GF-D8 (cell line): ENCODE data around the gene SELENOI.

Source experiments
- DNase-seq: peaks from one replicate; lab custom pipeline; 2025; lab: John Stamatoyannopoulos, UW

Gene SELENOI

GRCh38 chr2:26412091-26412673, 66.2 kb downstream of the SELENOI start:
- DNase-seq, result peak; percentile 57

DNA sequence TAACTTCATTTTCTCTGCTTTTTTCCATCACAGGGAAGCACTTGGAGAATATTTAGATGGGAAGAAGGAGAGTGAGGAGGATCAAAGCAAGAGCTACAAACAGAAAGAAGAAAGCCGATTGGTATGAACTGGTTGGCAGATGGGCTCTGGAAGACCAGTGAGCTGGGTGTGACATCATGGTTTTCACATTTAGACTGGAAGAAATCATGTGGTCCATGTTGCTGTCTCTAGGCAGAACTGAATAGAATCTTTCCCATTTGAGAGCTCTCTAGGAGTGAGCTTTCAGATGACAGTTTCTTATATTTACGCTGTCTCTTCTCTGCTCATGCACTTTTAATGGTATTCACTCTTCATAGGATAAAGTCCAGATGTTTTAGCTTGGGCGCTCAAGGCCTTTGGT, 68.4 kb downstream of the SELENOI start:
- no peak for DNase-seq

DNA sequence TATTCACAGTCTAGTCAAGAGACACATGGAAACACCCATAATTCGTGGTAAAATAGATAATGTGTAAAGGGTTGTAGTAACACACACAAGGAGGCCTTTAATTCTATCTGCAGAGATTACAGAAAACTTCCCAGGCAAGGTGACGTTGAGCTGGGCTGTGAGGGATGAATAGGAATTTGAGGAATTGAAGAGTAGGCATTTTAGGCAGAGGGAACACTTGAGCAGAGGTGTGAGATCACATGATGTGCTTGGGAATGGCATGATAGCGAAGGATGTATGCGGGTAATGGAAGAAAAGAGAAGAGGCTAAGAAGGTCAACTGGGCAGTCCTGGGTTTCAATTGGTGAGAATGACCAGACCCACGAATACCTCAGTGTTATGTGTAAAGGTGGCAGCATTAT, 76.0 kb downstream of the SELENOI start:
- DNase-seq, result no peak

DNA sequence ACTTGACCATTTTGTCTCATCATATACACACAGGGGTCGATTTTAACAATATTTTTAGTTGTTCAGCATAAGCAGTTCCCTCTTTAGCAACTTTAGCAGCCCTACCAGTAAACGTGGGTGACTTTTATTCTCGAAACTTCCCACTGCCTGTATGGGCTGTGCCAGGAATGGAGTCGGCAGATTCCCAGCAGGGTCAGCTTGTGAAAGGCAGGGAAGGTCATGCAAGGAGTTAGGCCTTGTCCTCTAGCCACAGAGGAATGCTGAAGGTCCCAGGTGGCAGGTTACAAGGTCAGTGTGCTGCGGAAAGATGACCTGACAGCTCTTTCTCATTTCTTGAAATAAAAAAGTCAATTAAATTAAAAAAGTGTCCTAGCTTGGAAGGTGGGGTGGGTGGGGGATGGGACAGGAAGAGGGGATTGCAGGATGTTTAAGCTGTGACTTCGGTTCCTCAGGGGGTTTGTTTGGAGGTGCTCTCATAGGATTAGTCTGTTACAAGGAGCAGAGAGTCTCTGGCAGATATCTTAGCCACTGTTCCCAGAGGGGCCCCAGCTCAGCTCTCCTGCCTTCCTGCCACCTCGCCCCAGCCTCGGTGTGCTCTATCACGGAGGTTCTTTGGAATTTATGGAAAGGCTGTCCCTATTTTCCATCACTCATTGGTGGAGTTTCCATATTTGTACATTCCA, 77.1 kb downstream of the SELENOI start:
- DNase-seq, result no peak

DNA sequence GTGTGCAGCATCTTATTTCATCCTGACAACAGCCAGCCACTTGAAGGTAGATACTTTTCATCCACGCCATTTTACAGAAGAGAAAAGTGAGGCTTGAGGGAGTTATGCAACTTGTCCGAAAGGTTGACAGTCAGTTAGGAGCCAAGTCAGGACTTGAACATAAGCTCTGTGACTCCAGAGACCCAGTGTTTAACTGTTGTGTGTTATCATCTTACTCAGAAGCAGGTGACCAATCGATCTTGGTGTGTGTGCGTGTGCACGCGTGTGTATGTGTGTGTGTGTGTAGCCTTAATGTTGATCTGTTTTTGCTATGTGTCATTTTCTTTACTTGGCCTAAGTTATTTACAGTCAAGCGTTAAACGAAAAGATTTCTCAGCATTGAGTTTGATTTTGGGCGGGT, 77.8 kb downstream of the SELENOI start:
- DNase-seq, result no peak

GRCh38 chr2:26424221-26424620, 78.3 kb downstream of the SELENOI start:
- DNase-seq, result no peak

GRCh38 chr2:26428846-26429245, 82.9 kb downstream of the SELENOI start:
- no peak for DNase-seq

GRCh38 chr2:26429779-26430578, 84.0 kb downstream of the SELENOI start:
- DNase-seq, result no peak

DNA sequence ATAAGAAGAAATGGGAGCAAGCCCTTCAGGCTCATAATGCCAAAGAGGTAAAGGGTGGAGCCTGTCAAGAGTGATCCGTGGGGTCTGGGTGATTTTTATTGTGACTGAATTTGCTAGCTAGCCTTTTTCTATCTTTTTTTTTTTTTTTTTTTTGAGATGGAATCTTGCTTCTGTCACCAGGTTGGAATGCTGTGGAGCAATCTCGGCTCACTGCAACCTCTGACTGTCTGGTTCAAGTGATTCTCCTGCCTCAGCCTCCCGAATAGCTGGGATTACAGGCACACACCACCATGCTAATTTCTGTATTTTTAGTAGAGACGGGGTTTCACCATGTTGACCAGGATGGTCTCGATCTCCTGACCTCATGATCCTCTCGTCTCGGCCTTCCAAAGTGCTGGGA, 84.9 kb downstream of the SELENOI start:
- DNase-seq, result no peak

- DNase-seq, result no peak
These were observed 86.4 kb downstream of the SELENOI start for GRCh38 chr2:26432363-26432762.

DNA sequence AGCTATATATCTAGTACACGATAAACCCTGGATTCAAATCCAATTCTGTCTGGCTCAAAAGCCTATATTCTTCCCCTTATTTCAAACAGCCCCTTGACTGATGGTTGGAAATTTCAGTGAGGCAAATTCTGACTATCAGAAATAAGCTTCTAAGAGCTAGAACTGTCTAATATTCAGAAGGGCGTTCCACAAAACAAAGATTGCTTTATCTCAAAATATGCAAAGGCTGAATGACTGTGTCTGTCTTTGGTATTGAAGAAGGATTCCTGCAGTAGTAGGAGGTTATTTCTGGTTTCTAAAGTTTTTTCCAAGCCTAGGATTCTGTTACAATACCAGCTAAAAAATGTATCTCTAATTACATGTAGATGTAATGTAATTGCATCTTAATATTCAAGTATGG, 86.9 kb downstream of the SELENOI start:
- DNase-seq, result no peak

- no peak for DNase-seq
These were observed 89.2 kb downstream of the SELENOI start for GRCh38 chr2:26435106-26435505.

- no peak for DNase-seq
These were observed 92.6 kb downstream of the SELENOI start for GRCh38 chr2:26438526-26438925.

DNA sequence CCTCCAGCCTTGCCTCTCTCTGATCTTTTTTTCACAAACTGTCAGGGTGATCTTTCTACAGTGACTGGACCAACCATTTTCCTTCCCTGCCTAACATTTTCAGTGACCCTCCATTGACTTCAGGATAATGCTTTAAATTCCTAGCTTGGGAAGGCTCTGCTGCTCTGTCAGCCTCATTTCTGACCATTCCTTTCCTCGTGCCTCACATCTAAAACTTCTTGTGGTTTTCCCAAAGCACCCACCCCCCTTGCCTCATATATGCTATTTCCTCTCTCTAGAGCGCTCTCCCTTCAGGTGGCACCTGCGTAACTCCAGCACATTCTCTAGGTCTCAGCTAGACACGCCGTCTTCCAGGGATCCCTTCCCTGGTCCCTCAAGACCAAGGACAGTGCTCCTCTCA, 93.0 kb downstream of the SELENOI start:
- DNase-seq, result no peak

GRCh38 chr2:26442301-26442700, 96.4 kb downstream of the SELENOI start:
- no peak for DNase-seq

GRCh38 chr2:26442707-26443106, 96.8 kb downstream of the SELENOI start:
- no peak for DNase-seq

DNA sequence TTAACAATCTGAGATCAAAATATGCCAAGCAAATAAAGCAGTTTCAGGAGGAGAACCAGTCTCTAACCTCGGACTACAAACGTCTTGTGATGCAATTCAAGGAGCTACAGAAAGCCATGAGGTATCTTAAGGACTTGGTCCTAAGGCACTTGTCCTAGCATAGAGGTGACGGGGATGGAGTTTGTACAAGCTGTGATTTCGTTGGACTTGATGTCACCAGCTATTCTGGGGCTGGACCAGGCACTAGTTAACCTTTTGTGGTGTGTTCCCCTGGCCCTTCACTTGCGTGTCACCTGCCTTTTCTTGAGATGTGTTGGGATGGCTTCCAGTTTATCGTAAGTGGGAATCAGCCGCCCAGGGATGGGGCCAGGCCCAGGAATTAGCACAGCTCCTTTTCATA, 98.3 kb downstream of the SELENOI start:
- DNase-seq, result no peak
